ENCODE measurements around the gene OPCML.
A peak's percentile ranks its signal among the peaks of the same experiment; 100 is the strongest.

Gene OPCML

DNA sequence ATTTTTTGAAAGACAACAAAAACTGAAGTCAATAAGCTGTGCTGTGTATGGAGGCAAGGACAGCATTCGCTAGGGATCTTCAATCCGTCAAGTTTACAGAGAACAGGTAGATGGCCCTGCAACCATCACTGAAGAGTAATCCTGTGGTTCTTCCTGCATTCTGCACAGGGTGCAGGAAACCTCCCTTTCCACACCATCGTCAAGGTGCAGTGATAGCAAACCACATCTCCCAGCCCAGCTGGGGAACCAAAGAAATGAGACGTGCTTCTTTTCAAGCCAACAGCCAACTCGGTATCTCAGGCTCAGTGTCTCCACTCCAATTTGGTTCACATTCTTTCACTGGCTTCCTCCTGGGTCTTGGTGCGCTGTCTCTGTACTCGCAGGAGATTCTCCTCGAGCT is 814.5 kb downstream of the OPCML start:
- Mint-ChIP-seq H3K36me3 (peaks cover 5% of the 10 kb centered on the region), H3K4me3 (no peak overlapping the region)

DNA sequence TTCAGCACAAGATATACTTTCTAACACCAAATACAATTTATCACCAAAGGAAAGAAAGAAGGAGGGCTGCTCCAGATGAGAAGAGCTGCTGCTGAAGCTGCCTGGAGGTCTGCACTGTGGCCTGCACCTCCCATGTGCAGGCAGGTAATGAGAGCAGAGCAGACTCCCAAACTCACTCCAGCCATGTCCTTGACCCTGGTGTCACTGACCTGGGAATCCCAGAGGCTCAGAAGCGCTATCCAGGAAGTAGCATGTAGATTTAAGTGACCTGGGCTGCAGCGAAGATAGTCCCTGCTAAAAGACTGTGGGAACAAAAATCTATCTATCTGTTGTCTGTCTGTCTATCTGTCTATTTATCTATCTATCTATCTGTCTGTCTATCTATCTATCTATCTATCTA is 816.3 kb downstream of the OPCML start:
- no peak overlapping the region for H3K4me3 Mint-ChIP-seq

More for the DNA sequence above, 814.5 kb downstream of the OPCML start:
- DNase-seq (ENCODE audit: low spot score in 2 of 2) = no peak
- Mint-ChIP-seq H3K9me3 (no peaks in the 10 kb centered on the region), H3K4me1 (peaks cover 39% of the 10 kb centered on the region), H3K27ac (no peak overlapping the region)
- no peak for ATAC-seq

DNA sequence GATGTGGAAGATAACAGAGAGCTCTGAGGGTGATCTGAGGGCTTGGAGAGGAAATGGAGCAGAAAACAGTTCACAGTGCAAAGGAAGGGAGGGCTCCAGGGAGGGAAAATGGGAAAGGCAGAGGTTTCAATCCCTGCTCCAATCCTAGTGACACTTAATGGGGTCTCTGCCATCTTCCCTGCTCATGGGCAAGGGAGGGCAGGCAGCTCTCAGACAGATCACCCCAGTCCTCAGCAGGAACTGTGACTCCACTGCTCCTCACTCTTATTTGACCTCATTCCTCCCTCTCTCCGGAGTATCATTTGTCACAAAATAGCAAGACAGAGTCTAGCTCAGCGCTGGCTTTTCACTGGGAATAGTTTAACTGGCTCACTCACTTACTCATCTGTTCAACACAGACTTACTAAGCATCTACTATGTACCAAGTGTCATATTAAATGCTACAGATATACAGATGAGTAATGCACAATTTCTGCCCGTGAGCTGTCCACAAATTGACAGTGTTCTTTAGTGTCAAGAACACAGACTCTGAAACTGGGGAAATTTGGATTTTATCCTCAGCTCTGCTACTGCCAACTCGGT is 817.4 kb downstream of the OPCML start:
- peaks cover 5% of the 10 kb centered on the region for H3K36me3 Mint-ChIP-seq
- no peak for DNase-seq (ENCODE audit: low spot score in 2 of 2)

More for the DNA sequence above, 816.3 kb downstream of the OPCML start:
- H3K36me3 Mint-ChIP-seq = peaks cover 5% of the 10 kb centered on the region
- no peak overlapping the region for H3K27ac Mint-ChIP-seq
- no peaks in the 10 kb centered on the region for H3K9me3 Mint-ChIP-seq
- DNase-seq (ENCODE audit: low spot score in 2 of 2) = no peak
- peaks cover 32% of the 10 kb centered on the region for H3K4me1 Mint-ChIP-seq
- no peak for ATAC-seq

GRCh38 chr11:132712466-132712865 is 819.8 kb downstream of the OPCML start:
- no peaks in the 10 kb centered on the region for H3K36me3 Mint-ChIP-seq
- DNase-seq (ENCODE audit: low spot score in 2 of 2) (no peak), ATAC-seq (no peak)
- no peak overlapping the region for H3K27ac Mint-ChIP-seq
- H3K4me3 Mint-ChIP-seq = no peak overlapping the region
- no peaks in the 10 kb centered on the region for H3K9me3 Mint-ChIP-seq
- no peaks in the 10 kb centered on the region for H3K4me1 Mint-ChIP-seq

More for the DNA sequence above, 817.4 kb downstream of the OPCML start:
- no peak for ATAC-seq
- H3K27ac Mint-ChIP-seq = no peak overlapping the region
- H3K9me3 Mint-ChIP-seq = no peaks in the 10 kb centered on the region
- H3K4me1 Mint-ChIP-seq = peaks cover 24% of the 10 kb centered on the region
- no peak overlapping the region for H3K4me3 Mint-ChIP-seq

DNA sequence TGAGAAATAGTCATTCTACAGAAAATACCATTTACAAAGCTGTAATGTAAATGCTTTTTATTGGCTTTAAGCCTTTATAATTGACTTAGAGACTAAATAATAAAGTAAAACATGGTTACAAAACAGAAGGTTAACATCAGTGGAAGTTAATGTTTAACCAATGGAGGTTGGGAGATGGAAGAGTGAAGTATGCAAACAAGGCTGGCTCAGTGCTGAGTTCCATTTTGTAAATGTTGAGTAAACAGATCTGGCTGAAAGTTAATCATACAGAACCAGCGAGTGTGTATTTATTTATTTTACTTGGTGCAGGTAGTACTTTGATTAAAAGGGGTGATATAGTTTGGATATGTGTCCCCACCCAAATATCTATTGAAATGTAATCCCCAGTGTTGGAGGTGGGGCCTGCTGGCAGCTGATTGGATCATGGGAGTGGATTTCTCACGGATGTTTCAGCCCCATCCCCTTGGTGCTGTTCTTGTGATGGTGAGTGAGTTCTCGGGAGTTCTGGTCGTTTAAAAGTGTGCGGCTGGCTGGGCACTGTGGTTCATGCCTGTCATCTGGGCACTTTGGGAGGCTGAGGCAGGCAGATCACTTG is 827.4 kb downstream of the OPCML start:
- Mint-ChIP-seq H3K27ac (no peak overlapping the region), H3K4me1 (no peaks in the 10 kb centered on the region), H3K36me3 (no peaks in the 10 kb centered on the region), H3K4me3 (no peak overlapping the region), H3K9me3 (peaks cover 15% of the 10 kb centered on the region)
- DNase-seq (ENCODE audit: low spot score in 2 of 2) (no peak), ATAC-seq (no peak)

GRCh38 chr11:132692891-132693290 is 839.4 kb downstream of the OPCML start:
- no peak overlapping the region for H3K4me3 Mint-ChIP-seq
- H3K4me1 Mint-ChIP-seq = no peaks in the 10 kb centered on the region
- ATAC-seq (no peak), DNase-seq (ENCODE audit: low spot score in 2 of 2) (no peak)
- H3K27ac Mint-ChIP-seq = no peak overlapping the region
- H3K9me3 Mint-ChIP-seq = no peaks in the 10 kb centered on the region
- no peaks in the 10 kb centered on the region for H3K36me3 Mint-ChIP-seq

GRCh38 chr11:132691848-132692550 is 840.3 kb downstream of the OPCML start:
- H3K36me3 Mint-ChIP-seq = no peaks in the 10 kb centered on the region
- DNase-seq (ENCODE audit: low spot score in 2 of 2) = no peak
- no peak overlapping the region for H3K27ac Mint-ChIP-seq
- no peak for ATAC-seq
- no peaks in the 10 kb centered on the region for H3K9me3 Mint-ChIP-seq
- H3K4me1 Mint-ChIP-seq = no peaks in the 10 kb centered on the region
- H3K4me3 Mint-ChIP-seq = no peak overlapping the region

DNA sequence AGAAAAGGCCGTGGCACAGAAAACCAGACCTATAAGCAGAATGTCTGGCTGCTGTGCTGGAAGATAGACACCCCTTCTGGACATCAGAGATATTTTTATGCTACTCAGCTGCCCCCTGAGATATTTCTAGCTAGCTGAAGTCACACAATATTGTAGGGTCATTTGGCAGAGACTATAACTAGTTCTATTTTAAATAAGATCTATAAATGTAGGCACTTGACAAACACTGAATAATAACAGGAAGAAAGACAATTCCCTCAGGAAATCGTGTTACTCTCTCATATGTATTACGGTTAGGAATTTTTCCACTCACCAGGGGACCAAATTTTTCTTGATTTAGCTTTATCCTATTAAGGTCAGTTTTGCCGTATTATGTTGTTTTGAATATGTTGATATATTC is 845.4 kb downstream of the OPCML start:
- no peak for ATAC-seq
- no peaks in the 10 kb centered on the region for H3K9me3 Mint-ChIP-seq
- peaks cover 14% of the 10 kb centered on the region for H3K4me1 Mint-ChIP-seq
- no peaks in the 10 kb centered on the region for H3K36me3 Mint-ChIP-seq
- DNase-seq (ENCODE audit: low spot score in 2 of 2) = no peak
- H3K27ac Mint-ChIP-seq = no peak overlapping the region
- H3K4me3 Mint-ChIP-seq = no peak overlapping the region

DNA sequence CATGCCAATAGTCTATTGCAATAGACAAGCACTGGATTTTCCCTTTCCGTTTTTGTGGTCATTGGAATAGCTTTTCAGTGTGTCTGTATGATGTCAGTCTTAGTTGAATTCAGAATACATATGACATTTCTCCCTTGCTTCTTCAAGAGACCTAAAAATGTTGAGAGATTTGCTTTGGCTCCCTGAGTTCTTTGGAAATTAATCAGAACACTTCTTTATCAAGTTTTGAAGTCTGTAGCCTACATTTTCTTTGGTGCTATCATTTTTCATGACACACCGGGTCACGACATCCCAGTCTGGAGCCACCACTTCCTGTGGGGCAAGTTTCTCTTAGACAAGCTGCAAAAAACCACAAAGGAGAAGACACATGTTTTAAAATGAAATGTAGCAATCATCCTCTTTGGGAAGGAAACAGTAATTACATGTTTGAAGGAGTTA is 847.1 kb downstream of the OPCML start:
- no peak overlapping the region for H3K4me3 Mint-ChIP-seq
- H3K9me3 Mint-ChIP-seq = no peaks in the 10 kb centered on the region
- H3K4me1 Mint-ChIP-seq = peaks cover 14% of the 10 kb centered on the region
- no peaks in the 10 kb centered on the region for H3K36me3 Mint-ChIP-seq
- ATAC-seq = peak; percentile 55
- DNase-seq (ENCODE audit: low spot score in 2 of 2) = no peak
- H3K27ac Mint-ChIP-seq = no peak overlapping the region

DNA sequence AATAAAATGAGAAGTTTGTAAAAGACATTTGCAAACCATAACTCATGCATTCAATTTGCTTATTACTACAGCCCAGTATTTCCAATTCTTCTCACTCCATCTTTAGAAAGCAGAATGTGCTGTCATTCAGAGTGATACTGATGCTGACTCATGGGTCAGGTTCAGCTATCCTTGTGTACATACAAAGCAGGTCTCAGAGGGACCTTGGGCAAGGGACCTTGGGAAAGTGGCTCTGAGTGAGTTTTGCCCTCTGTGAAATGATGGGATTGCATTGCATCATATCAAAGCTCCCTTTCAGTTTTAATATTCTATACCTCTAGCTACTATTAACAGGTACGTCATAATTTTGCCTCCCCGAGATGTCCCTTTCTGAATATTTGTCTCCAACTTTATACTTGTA is 848.7 kb downstream of the OPCML start:
- no peaks in the 10 kb centered on the region for H3K9me3 Mint-ChIP-seq
- DNase-seq (ENCODE audit: low spot score in 2 of 2) (no peak), ATAC-seq (no peak)

DNA sequence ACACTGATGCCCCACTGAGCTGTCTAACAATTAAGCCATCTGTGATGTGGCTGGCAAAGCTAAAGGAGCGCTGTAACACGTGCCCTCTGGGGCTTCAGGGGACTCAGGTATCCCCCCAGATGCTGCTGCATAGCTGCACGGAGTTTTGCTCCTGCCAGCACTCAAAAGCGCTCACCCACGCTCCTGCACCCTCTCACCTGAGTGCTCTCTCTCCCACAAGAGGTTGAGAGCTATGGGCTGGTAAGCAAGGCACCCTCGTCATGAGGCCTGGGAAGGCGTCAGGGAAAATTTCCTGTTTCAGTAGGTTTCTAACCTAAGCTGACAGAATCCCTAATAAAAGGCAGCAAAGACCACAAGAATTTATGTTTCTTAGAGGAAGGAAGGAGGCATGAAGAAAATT is 850.3 kb downstream of the OPCML start:
- Mint-ChIP-seq H3K4me1 (peaks cover 14% of the 10 kb centered on the region), H3K4me3 (no peak overlapping the region), H3K36me3 (no peaks in the 10 kb centered on the region), H3K27ac (no peak overlapping the region), H3K9me3 (no peaks in the 10 kb centered on the region)
- ATAC-seq (no peak), DNase-seq (ENCODE audit: low spot score in 2 of 2) (no peak)

More for the DNA sequence above, 848.7 kb downstream of the OPCML start:
- H3K27ac Mint-ChIP-seq = no peak overlapping the region
- H3K4me1 Mint-ChIP-seq = peaks cover 14% of the 10 kb centered on the region
- H3K4me3 Mint-ChIP-seq = no peak overlapping the region
- no peaks in the 10 kb centered on the region for H3K36me3 Mint-ChIP-seq

- Mint-ChIP-seq H3K36me3 (no peaks in the 10 kb centered on the region), H3K9me3 (no peaks in the 10 kb centered on the region), H3K4me3 (no peak overlapping the region), H3K27ac (no peak overlapping the region), H3K4me1 (peaks cover 8% of the 10 kb centered on the region)
- no peak for ATAC-seq
- DNase-seq (ENCODE audit: low spot score in 2 of 2) = no peak
These were observed 851.7 kb downstream of the OPCML start for GRCh38 chr11:132680584-132680983.

GRCh38 chr11:132674151-132674550 is 858.1 kb downstream of the OPCML start:
- Mint-ChIP-seq H3K36me3 (no peaks in the 10 kb centered on the region), H3K27ac (no peak overlapping the region), H3K9me3 (no peaks in the 10 kb centered on the region), H3K4me1 (no peaks in the 10 kb centered on the region), H3K4me3 (no peak overlapping the region)
- DNase-seq (ENCODE audit: low spot score in 2 of 2) = no peak
- no peak for ATAC-seq

GRCh38 chr11:132671851-132672370 is 860.4 kb downstream of the OPCML start:
- H3K4me1 Mint-ChIP-seq = no peaks in the 10 kb centered on the region
- no peak overlapping the region for H3K27ac Mint-ChIP-seq
- no peaks in the 10 kb centered on the region for H3K9me3 Mint-ChIP-seq
- H3K36me3 Mint-ChIP-seq = no peaks in the 10 kb centered on the region
- ATAC-seq (no peak), DNase-seq (ENCODE audit: low spot score in 2 of 2) (no peak)
- no peak overlapping the region for H3K4me3 Mint-ChIP-seq

DNA sequence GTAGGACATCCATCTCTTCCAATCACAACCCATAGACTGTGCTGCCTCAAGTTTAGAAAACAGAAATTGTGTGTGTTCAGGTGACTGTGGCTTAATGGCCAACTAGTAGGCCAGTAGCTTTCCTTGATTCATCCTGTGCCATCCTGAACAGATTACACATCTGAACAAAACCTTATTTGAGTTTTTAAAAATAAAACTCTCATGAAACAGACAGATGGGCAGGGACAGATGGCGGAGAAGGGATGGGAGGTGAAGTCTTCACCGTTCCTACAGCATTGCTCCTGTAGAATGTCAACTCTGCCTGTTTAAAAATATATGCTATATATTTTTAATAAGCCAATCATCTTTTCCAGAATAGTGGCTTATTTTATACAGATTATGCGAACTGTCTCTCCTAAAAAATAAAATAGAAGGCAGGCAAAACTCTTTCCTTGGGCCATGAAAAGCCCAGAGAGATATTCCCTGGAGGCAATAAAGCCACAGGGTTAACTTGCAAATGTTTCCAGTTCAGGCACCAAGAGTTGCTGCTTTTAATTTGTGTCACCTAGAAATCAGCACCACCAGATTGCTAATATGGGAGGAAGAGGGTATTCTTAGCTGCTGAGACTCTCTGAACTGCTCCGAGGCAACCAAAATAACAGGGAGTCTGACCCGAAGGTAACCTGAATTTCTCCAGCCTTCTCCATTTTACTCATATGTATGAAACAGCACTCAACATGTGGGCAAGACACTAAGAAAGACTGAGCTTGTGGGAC is 861.2 kb downstream of the OPCML start:
- Mint-ChIP-seq H3K27ac (no peak overlapping the region), H3K4me3 (no peak overlapping the region), H3K9me3 (peaks cover under 1% of the 10 kb centered on the region), H3K36me3 (no peaks in the 10 kb centered on the region), H3K4me1 (no peaks in the 10 kb centered on the region)
- DNase-seq (ENCODE audit: low spot score in 2 of 2) = no peak
- ATAC-seq = no peak

Data from stimulated activated effector memory CD8-positive, alpha-beta T cell treated with anti-CD3 and anti-CD28 coated beads, Interleukin-12 subunit alpha, Interleukin-12 subunit beta, amount 100 ng/mL, for 72 hours (primary cell).